ENCODE results near the gene TIMP3. TPM values are rescaled to one million over a fixed set of nuclear protein-coding genes. Genes with fewer than 3 reads are reported as not detected.

TIMP3 gene
- total RNA-seq, 2 experiments from 2014 or later, result 0.07 TPM

GRCh38 chr22:32809786-32810554, 8.5 kb downstream of the TIMP3 start:
- TF ChIP-seq CTCF (IDR thresholded peaks at IDR 0.05), result no peak
- H3K27ac Mint-ChIP-seq, result no peak overlapping the region
- no peaks in the 10 kb centered on the region for H3K4me1 Mint-ChIP-seq (ENCODE audit: low read depth)
- no peak overlapping the region for H3K4me3 Mint-ChIP-seq
- ATAC-seq (no peak), DNase-seq (no peak)
- CTCF ChIA-PET, result interaction anchor here (1.9 to 7.0 kb wide), 2 partner anchors 12 to 150 kb away, joined by 5 to 42 read pairs; no protein-coding TSS in a partner anchor
- intact Hi-C loops (cut with micrococcal nuclease), result no loop called here
- no peaks in the 10 kb centered on the region for H3K36me3 Mint-ChIP-seq (ENCODE audit: low read depth)
- H3K9me3 Mint-ChIP-seq, result no peaks in the 10 kb centered on the region
- peaks cover 6% of the 10 kb centered on the region for H3K27me3 Mint-ChIP-seq
- POLR2A ChIA-PET, result no interaction called here

- ChIA-PET POLR2A (no interaction called here), CTCF (interaction anchor here (1.9 to 7.0 kb wide), 2 partner anchors 13 to 150 kb away, joined by 5 to 42 read pairs; no protein-coding TSS in a partner anchor)
- no peak for ATAC-seq
- DNase-seq, result no peak
- Mint-ChIP-seq H3K4me3 (no peak overlapping the region), H3K27me3 (peaks cover 3% of the 10 kb centered on the region), H3K36me3 (ENCODE audit: low read depth) (no peaks in the 10 kb centered on the region), H3K4me1 (ENCODE audit: low read depth) (no peaks in the 10 kb centered on the region), H3K27ac (no peak overlapping the region), H3K9me3 (no peaks in the 10 kb centered on the region)
- intact Hi-C loops (cut with micrococcal nuclease), result no loop called here
- no peak for TF ChIP-seq CTCF (IDR thresholded peaks at IDR 0.05)
Observed at GRCh38 chr22:32810555-32811133, 9.1 kb downstream of the TIMP3 start.

GRCh38 chr22:32811788-32812545, 10.5 kb downstream of the TIMP3 start:
- Mint-ChIP-seq H3K4me1 (ENCODE audit: low read depth) (no peaks in the 10 kb centered on the region), H3K4me3 (no peak overlapping the region), H3K27me3 (peaks cover 3% of the 10 kb centered on the region), H3K36me3 (ENCODE audit: low read depth) (no peaks in the 10 kb centered on the region), H3K27ac (no peak overlapping the region), H3K9me3 (no peaks in the 10 kb centered on the region)
- no peak for DNase-seq
- ChIA-PET CTCF (interaction anchor here (1.9 to 7.0 kb wide), 2 partner anchors 14 to 152 kb away, joined by 5 to 42 read pairs; no protein-coding TSS in a partner anchor), POLR2A (no interaction called here)
- ATAC-seq, result no peak
- intact Hi-C loops (cut with micrococcal nuclease), result no loop called here
- TF ChIP-seq CTCF (IDR thresholded peaks at IDR 0.05), result no peak

- no peaks in the 10 kb centered on the region for H3K9me3 Mint-ChIP-seq
- ChIA-PET CTCF (interaction anchor here (1.2 kb wide), 1 partner anchor 24 kb away, joined by 3 read pairs; no protein-coding TSS in a partner anchor), POLR2A (no interaction called here)
- no peaks in the 10 kb centered on the region for H3K36me3 Mint-ChIP-seq (ENCODE audit: low read depth)
- no peaks in the 10 kb centered on the region for H3K4me1 Mint-ChIP-seq (ENCODE audit: low read depth)
- TF ChIP-seq CTCF (IDR thresholded peaks at IDR 0.05), result no peak
- ATAC-seq, result no peak
- DNase-seq, result no peak
- intact Hi-C loops (cut with micrococcal nuclease), result no loop called here
- no peak overlapping the region for H3K4me3 Mint-ChIP-seq
- H3K27me3 Mint-ChIP-seq, result peaks cover 3% of the 10 kb centered on the region
- no peak overlapping the region for H3K27ac Mint-ChIP-seq
Observed at GRCh38 chr22:32814285-32814860, 12.9 kb downstream of the TIMP3 start.
